C4-2B (cell line): ENCODE measurements around the gene BIRC3.

Experiments
- H3K27ac ChIP-seq: fragments of 450-650 bp; 2 replicates; pipeline ENCODE4 v1.5.1; 2017
- ZFX ChIP-seq: fragments of 450-650 bp; IDR thresholded peaks from 2 replicates; pipeline ENCODE4 v1.6.1; 2017
- TF ChIP-seq, protein P1 (sequence below): fragments of 450-650 bp; conservative IDR thresholded peaks from 2 replicates; pipeline ENCODE4 v1.5.1; 2017; ENCODE audit warnings: mild to moderate bottlenecking

The BIRC3 gene

DNA sequence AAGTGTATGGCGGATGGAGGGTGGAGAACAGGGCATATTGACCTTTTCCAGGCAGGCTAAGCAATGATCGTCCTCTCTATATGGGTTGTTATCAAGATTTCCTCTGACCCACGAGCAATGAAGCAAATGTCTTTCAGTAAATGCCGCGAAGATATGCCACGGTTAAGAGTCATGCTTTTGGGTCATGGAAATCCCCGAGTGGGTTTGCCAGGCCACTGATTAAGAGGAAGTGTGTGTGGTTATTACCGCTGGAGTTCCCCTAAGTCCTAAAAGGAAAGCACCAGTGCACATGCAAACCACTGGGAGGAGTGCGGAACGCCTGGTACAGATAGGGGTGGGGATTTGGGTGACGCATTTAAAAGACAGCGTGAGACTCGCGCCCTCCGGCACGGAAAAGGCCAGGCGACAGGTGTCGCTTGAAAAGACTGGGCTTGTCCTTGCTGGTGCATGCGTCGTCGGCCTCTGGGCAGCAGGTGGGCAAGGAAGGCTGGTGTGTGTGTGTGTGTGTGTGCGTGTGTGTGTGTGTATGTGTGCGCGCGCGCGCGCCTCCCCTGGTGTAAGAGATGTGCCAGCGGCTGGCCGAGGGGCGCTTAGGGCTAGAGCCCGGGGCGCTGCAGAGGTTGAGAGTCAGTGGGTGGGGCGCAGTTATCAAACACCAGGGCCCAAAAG is at the start of gene BIRC3:
Gene BIRC3 (plus strand): TSS at position 386 of the 669 bp plus-strand sequence. CDS start 7,026 bp downstream, outside the sequence.
- H3K27ac ChIP-seq = peak within 1 kb of the TSS; percentile 36
- TF ChIP-seq ZFX = no peak
- TF ChIP-seq, protein P1, sequence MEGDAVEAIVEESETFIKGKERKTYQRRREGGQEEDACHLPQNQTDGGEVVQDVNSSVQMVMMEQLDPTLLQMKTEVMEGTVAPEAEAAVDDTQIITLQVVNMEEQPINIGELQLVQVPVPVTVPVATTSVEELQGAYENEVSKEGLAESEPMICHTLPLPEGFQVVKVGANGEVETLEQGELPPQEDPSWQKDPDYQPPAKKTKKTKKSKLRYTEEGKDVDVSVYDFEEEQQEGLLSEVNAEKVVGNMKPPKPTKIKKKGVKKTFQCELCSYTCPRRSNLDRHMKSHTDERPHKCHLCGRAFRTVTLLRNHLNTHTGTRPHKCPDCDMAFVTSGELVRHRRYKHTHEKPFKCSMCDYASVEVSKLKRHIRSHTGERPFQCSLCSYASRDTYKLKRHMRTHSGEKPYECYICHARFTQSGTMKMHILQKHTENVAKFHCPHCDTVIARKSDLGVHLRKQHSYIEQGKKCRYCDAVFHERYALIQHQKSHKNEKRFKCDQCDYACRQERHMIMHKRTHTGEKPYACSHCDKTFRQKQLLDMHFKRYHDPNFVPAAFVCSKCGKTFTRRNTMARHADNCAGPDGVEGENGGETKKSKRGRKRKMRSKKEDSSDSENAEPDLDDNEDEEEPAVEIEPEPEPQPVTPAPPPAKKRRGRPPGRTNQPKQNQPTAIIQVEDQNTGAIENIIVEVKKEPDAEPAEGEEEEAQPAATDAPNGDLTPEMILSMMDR = peak; percentile 56

DNA sequence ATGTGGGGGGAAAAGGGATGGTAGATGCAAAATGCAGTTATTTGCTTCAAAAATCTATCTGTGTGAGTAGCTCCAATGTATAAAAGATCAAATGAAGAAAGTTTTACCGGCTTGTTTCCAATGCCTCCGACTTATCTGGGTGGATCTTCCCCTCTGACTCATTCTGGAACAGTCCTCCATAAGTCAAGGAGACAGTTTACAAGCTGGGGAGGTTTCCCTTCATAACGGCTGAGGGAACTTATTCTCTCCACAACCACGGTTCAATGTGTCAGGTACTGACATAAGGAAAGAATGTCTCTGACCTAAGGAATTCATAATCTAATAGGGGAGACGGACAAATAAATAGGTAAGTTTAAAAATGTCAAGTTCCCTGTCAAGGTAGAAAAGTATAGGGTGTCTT is 49.7 kb upstream of the BIRC3 start:
- H3K27ac ChIP-seq = no peak overlapping the region

DNA sequence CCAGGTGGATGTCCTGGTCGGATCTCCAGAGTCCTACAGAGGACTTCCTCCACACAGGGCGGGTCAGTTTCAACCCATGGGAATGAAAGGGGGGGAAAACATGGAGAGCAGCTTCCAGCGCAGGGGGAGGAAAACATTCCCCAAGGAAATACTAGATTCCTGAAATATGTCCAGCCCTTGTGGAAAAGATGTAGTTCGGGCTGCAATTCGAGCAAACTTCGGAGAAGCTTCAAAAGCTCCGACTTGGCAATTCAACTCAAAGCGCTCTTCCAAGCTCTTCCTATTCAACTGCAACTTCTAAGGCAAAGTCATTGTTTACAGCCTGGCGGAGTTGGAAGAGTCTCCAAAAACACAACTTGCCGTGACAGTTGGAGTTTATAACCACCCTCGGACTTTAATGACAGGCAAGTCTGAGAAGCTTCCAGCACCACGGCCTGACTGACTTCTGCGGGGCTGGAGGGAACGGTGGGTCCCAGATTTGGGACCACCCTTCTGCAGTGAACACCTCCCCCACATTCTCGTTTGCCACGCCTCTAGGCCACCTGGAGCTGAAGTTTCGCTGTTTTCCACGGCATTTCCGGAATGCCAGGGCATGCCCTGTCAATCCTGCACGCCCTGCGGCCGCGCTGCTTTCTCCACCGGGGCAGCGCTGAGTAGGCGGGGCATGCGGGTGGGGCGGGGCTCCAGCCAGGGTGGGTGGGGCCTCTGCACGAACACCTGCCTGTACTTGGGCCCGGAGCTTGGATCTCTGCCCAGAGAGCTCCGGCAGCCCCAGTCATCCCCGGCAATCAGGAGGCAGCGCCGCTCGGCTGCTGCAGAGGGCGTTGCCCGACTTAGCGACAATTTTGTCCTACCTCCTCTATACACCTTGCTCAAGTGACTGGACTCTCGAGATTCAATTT is 49.0 kb upstream of the BIRC3 start:
- TF ChIP-seq, protein P1 = no peak
- TF ChIP-seq ZFX = no peak
- no peak overlapping the region for H3K27ac ChIP-seq

More for the DNA sequence above, 49.7 kb upstream of the BIRC3 start:
- TF ChIP-seq, protein P1 = no peak
- no peak for TF ChIP-seq ZFX

DNA sequence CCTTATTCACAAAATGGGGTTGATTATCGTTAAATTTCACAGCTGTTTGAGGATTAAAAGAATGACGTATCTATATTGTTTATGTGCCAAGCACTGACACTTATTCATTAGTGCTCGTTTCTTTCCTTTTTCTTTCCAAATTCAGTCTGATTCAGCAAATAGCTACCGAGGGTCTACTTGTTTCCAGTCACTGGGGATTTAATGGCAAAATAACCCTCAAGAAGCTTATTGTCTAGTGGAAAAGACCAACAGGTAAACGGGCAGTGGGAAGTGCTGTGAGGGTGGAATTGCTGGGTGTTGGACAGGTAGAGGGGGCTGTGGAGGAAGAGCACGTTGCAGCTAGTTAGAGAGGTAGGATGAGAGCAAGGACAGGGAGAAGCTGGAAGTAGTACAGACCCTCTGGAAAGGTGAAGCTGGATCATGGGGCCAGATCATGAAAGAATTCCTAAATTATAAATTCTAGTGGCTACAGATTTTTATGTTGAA is 48.3 kb upstream of the BIRC3 start:
- TF ChIP-seq, protein P1 = no peak; the same call in 1 of the 2 replicates
- no peak for TF ChIP-seq ZFX
- H3K27ac ChIP-seq = no peak overlapping the region

DNA sequence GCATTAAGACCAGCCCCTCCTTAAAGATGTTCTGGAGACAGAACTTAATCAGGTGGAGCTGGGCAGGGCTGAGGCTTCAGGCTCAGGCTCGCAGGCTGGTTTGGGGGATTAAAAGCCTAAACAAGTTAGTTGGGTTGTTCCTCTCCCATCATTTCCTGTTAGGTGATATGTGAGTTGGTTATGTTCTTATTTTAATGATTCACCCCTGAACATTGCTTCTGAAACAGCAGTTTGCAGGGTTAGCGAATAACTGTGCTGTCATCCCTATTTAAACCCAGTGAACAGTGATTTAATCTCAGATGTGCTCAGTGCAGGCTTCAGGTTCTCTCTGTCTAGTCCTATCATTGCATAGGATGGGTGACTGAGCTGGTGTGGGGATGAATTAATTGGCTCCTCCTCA is 47.4 kb upstream of the BIRC3 start:
- no peak overlapping the region for H3K27ac ChIP-seq
- TF ChIP-seq, protein P1 = no peak
- TF ChIP-seq ZFX = no peak

DNA sequence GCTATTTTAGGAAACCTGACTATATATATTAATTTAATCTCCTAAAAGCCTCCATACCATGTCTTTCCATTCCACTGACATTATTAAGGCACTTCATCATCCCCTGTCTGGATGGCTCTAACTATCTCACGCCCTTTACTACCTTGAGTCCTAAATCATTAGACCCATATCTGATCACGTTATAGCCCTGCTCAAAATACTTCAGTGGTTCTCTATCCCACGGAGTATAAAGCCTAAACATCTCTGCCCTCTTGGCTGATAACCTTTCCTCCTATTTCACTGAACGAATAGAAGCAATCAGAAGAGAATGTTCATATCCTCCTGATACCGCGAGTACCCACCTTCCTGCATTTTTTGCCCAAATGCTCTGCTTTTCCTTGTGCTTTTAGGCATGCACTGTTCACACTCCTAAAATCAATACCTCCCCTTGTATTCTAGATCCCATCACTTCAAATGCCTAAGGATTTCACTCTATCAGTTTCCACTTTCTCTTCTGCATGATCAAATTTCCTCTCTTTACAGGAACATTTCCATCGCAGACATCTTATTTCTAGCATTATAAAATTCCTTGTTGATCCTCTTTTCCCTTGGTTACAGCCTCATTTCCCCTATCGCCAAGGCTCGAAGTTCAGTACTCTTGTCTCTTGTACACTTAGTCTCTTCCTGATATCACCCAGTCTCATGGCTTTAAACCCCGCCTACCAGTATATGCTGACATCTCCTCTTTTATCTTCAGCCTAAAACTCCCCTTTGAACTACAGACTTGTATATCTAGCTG is 45.0 kb upstream of the BIRC3 start:
- H3K27ac ChIP-seq = no peak overlapping the region
- TF ChIP-seq ZFX = no peak
- TF ChIP-seq, protein P1 = no peak
